AG10803 (cell line): ENCODE measurements around the gene RGS8.

Experiments
- DNase-seq: peaks from one replicate; pipeline ENCODE4 v3.0.0; 2010; ENCODE audit warnings: low read depth
- H3K4me3 ChIP-seq: 2 replicates; pipeline ENCODE4 v1.5.1; 2011; ENCODE audit warnings: mild to moderate bottlenecking, low read length, control low read depth
- CTCF ChIP-seq: conservative IDR thresholded peaks from 2 replicates; pipeline ENCODE4 v1.5.1; 2011; ENCODE audit warnings: mild to moderate bottlenecking, low read length, control low read depth, inconsistent platforms

Gene RGS8

GRCh38 chr1:182639330-182639729 lies 45.1 kb downstream of the RGS8 start:
- no peak overlapping the region for H3K4me3 ChIP-seq
- no peak for TF ChIP-seq CTCF
- no peak for DNase-seq

- TF ChIP-seq CTCF, result no peak
- DNase-seq, result no peak
- H3K4me3 ChIP-seq, result no peak overlapping the region
Observed at GRCh38 chr1:182637769-182638168, 46.6 kb downstream of the RGS8 start.

DNA sequence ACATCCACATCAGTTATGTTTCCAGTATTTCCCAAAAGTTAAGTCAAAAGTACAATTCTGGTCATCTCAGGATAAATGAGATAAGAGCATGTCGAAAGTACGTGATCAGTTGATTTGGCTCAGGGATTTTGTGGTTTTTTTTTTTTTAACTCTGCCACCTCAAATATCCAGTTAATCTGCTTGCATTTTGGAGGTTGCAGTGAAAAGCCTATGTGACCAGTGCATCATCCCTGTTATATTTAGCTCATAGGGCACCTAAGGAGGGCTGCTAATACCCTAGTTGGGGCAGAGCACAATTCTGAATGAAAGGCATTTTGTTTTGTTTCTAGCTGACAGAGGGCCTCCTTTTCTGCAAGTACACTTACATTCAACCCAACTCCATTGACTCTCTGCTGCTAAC lies 48.5 kb downstream of the RGS8 start:
- TF ChIP-seq CTCF, result no peak
- DNase-seq, result no peak
- no peak overlapping the region for H3K4me3 ChIP-seq
